ENCODE results near the gene UNCX.
"Not testable (repeated sequence)": the region's sequence is repeated elsewhere in the genome, so short reads cannot be mapped to it uniquely, and the experiment has no call there.

UNCX gene

GRCh38 chr7:1250901-1251300, 18.2 kb downstream of the UNCX start:
- H3K4me3 ChIP-seq (ENCODE audit: low read length): no peak overlapping the region
- no peak for DNase-seq (ENCODE audit: low read depth, low spot score)

- no peak overlapping the region for H3K4me3 ChIP-seq (ENCODE audit: low read length)
- no peak for DNase-seq (ENCODE audit: low read depth, low spot score)
Measured at GRCh38 chr7:1251796-1252539, 19.3 kb downstream of the UNCX start.

GRCh38 chr7:1252540-1253090, 19.9 kb downstream of the UNCX start:
- no peak for DNase-seq (ENCODE audit: low read depth, low spot score)
- no peak overlapping the region for H3K4me3 ChIP-seq (ENCODE audit: low read length)

- no peak for DNase-seq (ENCODE audit: low read depth, low spot score)
- no peak overlapping the region for H3K4me3 ChIP-seq (ENCODE audit: low read length)
Measured at GRCh38 chr7:1253681-1254181, 21.1 kb downstream of the UNCX start.

- DNase-seq (ENCODE audit: low read depth, low spot score): no peak
- no peak overlapping the region for H3K4me3 ChIP-seq (ENCODE audit: low read length)
Measured at GRCh38 chr7:1254281-1255079, 21.8 kb downstream of the UNCX start.

- DNase-seq (ENCODE audit: low read depth, low spot score): no peak
- no peak overlapping the region for H3K4me3 ChIP-seq (ENCODE audit: low read length)
Measured at GRCh38 chr7:1255080-1255816, 22.6 kb downstream of the UNCX start.

- no peak overlapping the region for H3K4me3 ChIP-seq (ENCODE audit: low read length)
- no peak for DNase-seq (ENCODE audit: low read depth, low spot score)
Measured at GRCh38 chr7:1255817-1256340, 23.2 kb downstream of the UNCX start.

GRCh38 chr7:1256621-1257020, 23.9 kb downstream of the UNCX start:
- no peak for DNase-seq (ENCODE audit: low read depth, low spot score)
- no peak overlapping the region for H3K4me3 ChIP-seq (ENCODE audit: low read length)

GRCh38 chr7:1257221-1257620, 24.5 kb downstream of the UNCX start:
- no peak overlapping the region for H3K4me3 ChIP-seq (ENCODE audit: low read length)
- DNase-seq (ENCODE audit: low read depth, low spot score): no peak

GRCh38 chr7:1257863-1258262, 25.2 kb downstream of the UNCX start:
- no peak for DNase-seq (ENCODE audit: low read depth, low spot score)
- no peak overlapping the region for H3K4me3 ChIP-seq (ENCODE audit: low read length)

GRCh38 chr7:1259621-1260243, 27.1 kb downstream of the UNCX start:
- DNase-seq (ENCODE audit: low read depth, low spot score): no peak
- H3K4me3 ChIP-seq (ENCODE audit: low read length): no peak overlapping the region

- DNase-seq (ENCODE audit: low read depth, low spot score): no peak
- H3K4me3 ChIP-seq (ENCODE audit: low read length): no peak overlapping the region
Measured at GRCh38 chr7:1260244-1260635, 27.6 kb downstream of the UNCX start.

- not testable (repeated sequence) for H3K4me3 ChIP-seq (ENCODE audit: low read length); DNase-seq (ENCODE audit: low read depth, low spot score)
Measured at GRCh38 chr7:1261036-1261435, 28.4 kb downstream of the UNCX start.

- no peak overlapping the region for H3K4me3 ChIP-seq (ENCODE audit: low read length)
- no peak for DNase-seq (ENCODE audit: low read depth, low spot score)
Measured at GRCh38 chr7:1262441-1262840, 29.8 kb downstream of the UNCX start.

GRCh38 chr7:1263391-1263951, 30.8 kb downstream of the UNCX start:
- no peak overlapping the region for H3K4me3 ChIP-seq (ENCODE audit: low read length)
- DNase-seq (ENCODE audit: low read depth, low spot score): no peak

- H3K4me3 ChIP-seq (ENCODE audit: low read length): no peak overlapping the region
- DNase-seq (ENCODE audit: low read depth, low spot score): no peak
Measured at GRCh38 chr7:1264345-1265280, 31.9 kb downstream of the UNCX start.

- no peak overlapping the region for H3K4me3 ChIP-seq (ENCODE audit: low read length)
- no peak for DNase-seq (ENCODE audit: low read depth, low spot score)
Measured at GRCh38 chr7:1267016-1267900, 34.6 kb downstream of the UNCX start.
